GM12878 (cell line): Measurements from ENCODE around the gene DOCK2. TPM values are rescaled to one million over a fixed set of nuclear protein-coding genes. Genes with fewer than 3 reads are reported as not detected.

Experiments used
- ATAC-seq: fragments of 200-7000 bp; cut with Tn5 transposase; 3 replicates; pipeline ENCODE4 v1.9.1; 2020; ENCODE audit warnings: mild to moderate bottlenecking, moderate library complexity
- BruUV-seq: library from RNA; stranded (reverse); fragments of 400-500 nt; replicated peaks from 2 replicates; lab custom pipeline; 2021; lab: Mats Ljungman, UMichigan
- CTCF ChIA-PET: fragments of 300-600 bp; sonication (Branson Sonifier 250); formaldehyde crosslinking; extraction: SDS; loops from one replicate; lab custom pipeline; 2021; ENCODE audit warnings: inconsistent platforms; lab: Yijun Ruan, JAX
- POLR2A ChIA-PET: fragments of 350-600 bp; formaldehyde crosslinking; extraction: SDS; loops from one replicate; lab custom pipeline; 2021; ENCODE audit warnings: inconsistent platforms; lab: Charles Lee
- RAD21 ChIA-PET: fragments of 300-600 bp; sonication (Branson Sonifier 250); formaldehyde crosslinking; loops from one replicate; lab custom pipeline; 2023; ENCODE audit warnings: antibody characterized with exemption; ENCODE audit not compliant: unreplicated experiment; lab: Charles Lee
- SMC1A ChIA-PET: fragments of 300-600 bp; sonication (Branson Sonifier 250); formaldehyde crosslinking; loops from one replicate; lab custom pipeline; 2023; ENCODE audit not compliant: unreplicated experiment, uncharacterized antibody; lab: Charles Lee
- DNase-seq: peaks from one replicate; pipeline ENCODE4 v3.0.0-alpha.2; 2011; ENCODE audit warnings: low read depth, low spot score
- FAIRE-seq: peaks from 3 replicates; lab custom pipeline; 2011; peaks lifted over from hg19 to GRCh38; lab: Jason Lieb, UNC
- H2AFZ ChIP-seq: 2 replicates; pipeline ENCODE4 v1.6.0; 2011; ENCODE audit warnings: low read depth, low read length, control low read depth; ENCODE audit not compliant: control insufficient read depth
- H3K27ac ChIP-seq: 2 replicates; pipeline ENCODE4 v1.5.1; 2011; ENCODE audit warnings: control low read depth; ENCODE audit not compliant: control insufficient read depth, insufficient read depth
- H3K27me3 ChIP-seq, 2 experiments: replicated peaks in 1 of 2; 2 replicates each; pipeline versions ENCODE4 v1.6.0 to v1.6.1; 2011; ENCODE audit warnings: low read length in 1 of 2; ENCODE audit not compliant: control insufficient read depth in 2 of 2, insufficient read depth in 2 of 2
- H3K36me3 ChIP-seq, 2 experiments: 2 replicates each; pipeline ENCODE4 v1.5.1; 2011; ENCODE audit warnings: low read length in 1 of 2; ENCODE audit not compliant: control insufficient read depth in 2 of 2, insufficient read depth in 2 of 2
- H3K4me1 ChIP-seq: 2 replicates; pipeline ENCODE4 v1.6.1; 2011; ENCODE audit warnings: mild to moderate bottlenecking, low read length, moderate library complexity, mixed read lengths; ENCODE audit not compliant: control insufficient read depth, insufficient read depth
- H3K4me2 ChIP-seq: 2 replicates; pipeline ENCODE4 v1.6.0; 2011; ENCODE audit warnings: control low read depth; ENCODE audit not compliant: control insufficient read depth, insufficient read depth
- H3K4me3 ChIP-seq: fragments of 200-600 bp; sonication (generic); 2 replicates; pipeline ENCODE4 v1.5.1; 2016
- H3K79me2 ChIP-seq: 2 replicates; pipeline ENCODE4 v1.6.0; 2011; ENCODE audit warnings: low read length; ENCODE audit not compliant: control insufficient read depth, insufficient read depth
- H3K9ac ChIP-seq: 2 replicates; pipeline ENCODE4 v1.8.0; 2011; ENCODE audit warnings: low read length, control low read depth, mixed read lengths; ENCODE audit not compliant: control insufficient read depth, insufficient read depth
- H3K9me3 ChIP-seq: replicated peaks from 3 replicates; pipeline ENCODE4 v1.5.1; 2011; ENCODE audit warnings: mild to moderate bottlenecking, low read length; ENCODE audit not compliant: control insufficient read depth, insufficient read depth
- H4K20me1 ChIP-seq: 2 replicates; pipeline ENCODE4 v1.6.0; 2011; ENCODE audit not compliant: control insufficient read depth, insufficient read depth
- CEBPB ChIP-seq, 2 experiments: fragments of 150-350 bp in 1 of 2; IDR thresholded peaks; 2 replicates each; pipeline ENCODE4 v1.6.1; 2012 to 2014; ENCODE audit warnings: low read depth in 2 of 2, low read length in 2 of 2, borderline replicate concordance in 1 of 2, inconsistent platforms in 1 of 2
- MEF2B ChIP-seq: fragments of 450-650 bp; IDR thresholded peaks from 2 replicates; pipeline ENCODE4 v1.6.1; 2018; ENCODE audit warnings: mild to moderate bottlenecking, moderate library complexity; ENCODE audit not compliant: partially characterized antibody, poor library complexity, severe bottlenecking
- NBN ChIP-seq: fragments of 450-650 bp; IDR thresholded peaks from 2 replicates; pipeline ENCODE4 v1.6.1; 2016
- NR2C2 ChIP-seq: IDR thresholded peaks from 2 replicates; pipeline ENCODE4 v1.6.1; 2011; ENCODE audit warnings: borderline replicate concordance, low read depth; ENCODE audit not compliant: control insufficient read depth, insufficient read length
- SPI1 ChIP-seq: IDR thresholded peaks from 2 replicates; pipeline ENCODE4 v1.6.1; 2011; ENCODE audit warnings: low read depth, mild to moderate bottlenecking, low read length, moderate library complexity, borderline replicate concordance; ENCODE audit not compliant: insufficient read depth
- ZNF384 ChIP-seq: IDR thresholded peaks from 2 replicates; pipeline ENCODE4 v1.6.1; 2012; ENCODE audit warnings: low read depth, mild to moderate bottlenecking, low read length, improper control_type of control experiment, borderline replicate concordance
- WGBS: methylation state at CpG from one replicate; pipeline ENCODE4 v1.1.6; 2016; ENCODE audit warnings: low lambda C conversion rate; ENCODE audit not compliant: insufficient replicate concordance, insufficient coverage; ENCODE audit errors: missing lambda C conversion rate; 5-methylcytosine and 5-hydroxymethylcytosine counted together
- in situ Hi-C: fragments of 300-500 bp; cut with MboI; formaldehyde crosslinking; loops from 9 replicates; pipeline ENCODE4 v1.14.3; 2018; ENCODE audit warnings: mixed read lengths
- intact Hi-C: fragments of 100-400 bp; cut with micrococcal nuclease; formaldehyde crosslinking; loops from one replicate; pipeline ENCODE4 v1.14.2; 2022; ENCODE audit not compliant: unreplicated experiment
- polyA plus RNA-seq, 11 experiments: library from polyadenylated mRNA; depleted of rRNA in 4 of 11; unstranded in 6 of 11; stranded (reverse) in 5 of 11; fragments of >200 nt; fragmentation: Nextera tagmentation in 4 of 11; fragmentation: Illumina TruSeq in 1 of 11; extraction: Ambion mirVana in 4 of 11; extraction: Trizol in 1 of 11; gene quantifications; 1 replicate in 1 of 11; 2 replicates in 10 of 11; pipeline versions ENCODE4 v1.2.1 to v1.2.3, GENCODE V29; 2011 to 2016; ENCODE audit warnings: inconsistent platforms in 2 of 11, missing spikeins in 2 of 11, low read depth in 1 of 11
- total RNA-seq, 4 experiments: library from RNA; depleted of rRNA in 3 of 4; stranded (reverse); fragments of >200 nt in 3 of 4; fragmentation: Illumina TruSeq in 1 of 4; extraction: Trizol in 1 of 4; gene quantifications; 2 replicates each; pipeline versions ENCODE4 v1.2.1 to v1.2.3, GENCODE V29; 2013 to 2021

Gene DOCK2
- total and polyA plus RNA-seq, 10 of the 15 experiments (the other 5 are each of a cell fraction or from before 2014, with no cell fraction given), result 34.2 to 192 (median 118) TPM

DNA sequence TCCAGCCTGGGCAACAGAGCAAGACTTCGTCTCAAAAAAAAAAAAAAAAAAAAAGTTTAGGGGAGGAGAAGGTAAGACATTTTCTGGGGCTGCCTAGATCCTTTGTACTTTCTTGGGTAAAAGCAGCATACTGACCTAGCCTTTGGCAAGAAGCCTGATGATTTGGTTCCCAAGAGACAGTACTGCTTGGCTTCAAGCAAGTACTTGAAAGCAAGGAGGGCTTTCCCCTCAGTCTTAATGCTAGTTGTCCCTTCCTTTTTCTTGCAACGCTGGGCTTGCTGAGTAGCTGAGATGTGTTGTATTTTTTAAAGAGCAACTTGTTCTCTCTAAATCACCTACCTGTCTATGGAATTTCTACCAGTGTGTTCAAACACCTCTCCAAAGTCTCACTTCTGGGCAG, 267.0 kb downstream of the DOCK2 start:
- H3K27me3 ChIP-seq, result no peaks in the 10 kb centered on the region
- H3K79me2 ChIP-seq, result no peaks in the 10 kb centered on the region
- no peak overlapping the region for H3K4me3 ChIP-seq
- BruUV-seq, result no TSS peak
- SMC1A ChIA-PET, result interaction anchor here (0.8 to 2.4 kb wide), 9 partner anchors 9 to 201 kb away, joined by 3 to 12 read pairs (median 6); no protein-coding TSS in a partner anchor
- DNase-seq (peak; percentile 16), ATAC-seq (peak; percentile 67), FAIRE-seq (no peak)
- intact Hi-C loops (loop anchor here (10.0 kb wide), 1 partner anchor 199 kb away; no protein-coding TSS in a partner anchor), in situ Hi-C loops (no loop called here)
- H3K4me2 ChIP-seq, result no peak overlapping the region
- peak; percentile 50; the same call in 1 of the 2 replicates for TF ChIP-seq SPI1
- TF ChIP-seq NBN, result 0 out of 2 replicates have a peak, but pooled peaks have one; percentile 22
- TF ChIP-seq NR2C2, result no peak
- peak; percentile 85 for TF ChIP-seq MEF2B
- TF ChIP-seq ZNF384, result peak; percentile 25; the same call in 1 of the 2 replicates
- TF ChIP-seq CEBPB (IDR thresholded peaks at IDR 0.05; ENCODE audit: borderline replicate concordance in 1 of 2, low read depth in 2 of 2, low read length in 2 of 2), result no peak
- H4K20me1 ChIP-seq, result 0 out of 2 replicates have a peak, but pooled peaks cover 5% of the 10 kb centered on the region
- H3K27ac ChIP-seq, result no peak overlapping the region
- H3K4me1 ChIP-seq, result 0 out of 2 replicates have a peak, but pooled peaks cover 3% of the 10 kb centered on the region
- CTCF ChIA-PET, result interaction anchor here (1.2 to 1.6 kb wide), 3 partner anchors 10 to 202 kb away, joined by 3 to 4 read pairs (median 3); no protein-coding TSS in a partner anchor
- 0% methylated on average over 1 of the region's 2 CpGs for WGBS
- peaks cover 3 to 8% of the 10 kb centered on the region in 2 experiments; a peak in 2 of 4 replicates for H3K36me3 ChIP-seq
- RAD21 ChIA-PET, result interaction anchor here (1.0 to 1.8 kb wide), 11 partner anchors 17 to 233 kb away, joined by 3 to 9 read pairs (median 4); no protein-coding TSS in a partner anchor
- POLR2A ChIA-PET, result interaction anchor here (0.7 to 0.8 kb wide), 2 partner anchors 18 to 40 kb away, joined by 3 to 7 read pairs; no protein-coding TSS in a partner anchor
- no peak overlapping the region for H3K9ac ChIP-seq
- H3K9me3 ChIP-seq, result no peaks in the 10 kb centered on the region
- no peak overlapping the region for H2AFZ ChIP-seq
